GM23338 (cell line): Measurements from ENCODE around the gene PRPF18. TPM values are rescaled to one million over a fixed set of nuclear protein-coding genes. Genes with fewer than 3 reads are reported as not detected.

Source experiments
- ATAC-seq: fragments of 200-7000 bp; cut with Tn5 transposase; 3 replicates; pipeline ENCODE4 v1.9.1; 2020
- DNase-seq: peaks from one replicate; pipeline ENCODE4 v3.0.0-alpha.2; 2015; ENCODE audit warnings: low spot score
- H2AFZ ChIP-seq: fragments of 200-600 bp; sonication (generic); 2 replicates; pipeline ENCODE4 v1.8.0; 2016; ENCODE audit warnings: antibody characterized with exemption, mild to moderate bottlenecking, moderate library complexity
- H3F3A ChIP-seq: fragments of 200-600 bp; sonication (generic); replicated peaks from 2 replicates; pipeline ENCODE4 v1.8.0; 2017; ENCODE audit warnings: antibody characterized with exemption, mixed run types, low read depth
- H3K27ac ChIP-seq: fragments of 200-600 bp; sonication (generic); 2 replicates; pipeline ENCODE4 v1.6.1; 2016; ENCODE audit warnings: low read depth
- H3K27me3 ChIP-seq: fragments of 200-600 bp; sonication (generic); 2 replicates; pipeline ENCODE4 v1.8.0; 2016; ENCODE audit warnings: mild to moderate bottlenecking, mixed run types, moderate library complexity; ENCODE audit not compliant: insufficient read depth
- H3K36me3 ChIP-seq: fragments of 200-600 bp; sonication (generic); 2 replicates; pipeline ENCODE4 v1.8.0; 2016; ENCODE audit warnings: mild to moderate bottlenecking; ENCODE audit not compliant: insufficient read depth
- H3K4me1 ChIP-seq: fragments of 200-600 bp; sonication (generic); 2 replicates; pipeline ENCODE4 v1.8.0; 2016; ENCODE audit warnings: mild to moderate bottlenecking, moderate library complexity; ENCODE audit not compliant: insufficient read depth
- H3K4me2 ChIP-seq: fragments of 200-600 bp; sonication (generic); 2 replicates; pipeline ENCODE4 v1.7.1; 2017; ENCODE audit warnings: mixed run types
- H3K4me3 ChIP-seq: fragments of 200-600 bp; sonication (generic); 2 replicates; pipeline ENCODE4 v1.6.1; 2016; ENCODE audit warnings: mixed run types
- H3K79me2 ChIP-seq: fragments of 200-600 bp; sonication (generic); replicated peaks from 2 replicates; pipeline ENCODE4 v1.8.0; 2017; ENCODE audit warnings: mild to moderate bottlenecking; ENCODE audit not compliant: insufficient read depth
- H3K9me2 ChIP-seq: fragments of 200-600 bp; sonication (generic); 2 replicates; pipeline ENCODE4 v1.8.0; 2017; ENCODE audit not compliant: insufficient read depth
- H4K20me1 ChIP-seq: fragments of 200-600 bp; sonication (generic); replicated peaks from 2 replicates; pipeline ENCODE4 v1.8.0; 2017; ENCODE audit warnings: mild to moderate bottlenecking; ENCODE audit not compliant: insufficient read depth
- H3K27ac Mint-ChIP-seq: 2 replicates; pipeline ENCODE4 v1.8.0; 2020; ENCODE audit warnings: inconsistent platforms, mild to moderate bottlenecking, moderate library complexity, mixed read lengths
- H3K27me3 Mint-ChIP-seq: 3 replicates; pipeline ENCODE4 v1.8.0; 2022; ENCODE audit warnings: low read depth, mild to moderate bottlenecking, moderate library complexity, mixed read lengths, inconsistent platforms; ENCODE audit not compliant: insufficient read depth, poor library complexity
- H3K36me3 Mint-ChIP-seq: 3 replicates; pipeline ENCODE4 v1.8.0; 2021; ENCODE audit warnings: low read depth, mild to moderate bottlenecking, inconsistent platforms, moderate library complexity, mixed read lengths
- H3K4me1 Mint-ChIP-seq: 3 replicates; pipeline ENCODE4 v1.8.0; 2020; ENCODE audit warnings: mild to moderate bottlenecking, inconsistent platforms, mixed read lengths
- H3K4me3 Mint-ChIP-seq: 3 replicates; pipeline ENCODE4 v1.8.0; 2021; ENCODE audit warnings: moderate library complexity, mild to moderate bottlenecking, inconsistent platforms, mixed read lengths
- H3K9me3 Mint-ChIP-seq: 3 replicates; pipeline ENCODE4 v1.8.0; 2020; ENCODE audit warnings: moderate library complexity, mild to moderate bottlenecking, inconsistent platforms, mixed read lengths
- CREB1 ChIP-seq: fragments of 250-450 bp; sonication (Bioruptor Pico); IDR thresholded peaks from 2 replicates; pipeline ENCODE4 v1.5.0; 2020; ENCODE audit warnings: low read depth, mild to moderate bottlenecking, moderate library complexity
- EZH2 ChIP-seq: fragments of 200-600 bp; sonication (generic); IDR thresholded peaks from one replicate; pipeline ENCODE4 v1.8.0; 2017; ENCODE audit warnings: antibody characterized with exemption, mild to moderate bottlenecking, low read depth; ENCODE audit not compliant: unreplicated experiment
- EZH2phosphoT487 ChIP-seq: fragments of 200-600 bp; sonication (generic); IDR thresholded peaks from one replicate; pipeline ENCODE4 v1.8.1; 2018; ENCODE audit warnings: antibody characterized with exemption; ENCODE audit not compliant: unreplicated experiment
- REST ChIP-seq: IDR thresholded peaks from one replicate; pipeline ENCODE4 v1.6.1; 2018; ENCODE audit warnings: antibody characterized with exemption; ENCODE audit not compliant: unreplicated experiment
- STAT1 ChIP-seq: IDR thresholded peaks from one replicate; pipeline ENCODE4 v1.6.1; 2016; ENCODE audit warnings: antibody characterized with exemption; ENCODE audit not compliant: unreplicated experiment
- ZNF331 ChIP-seq: fragments of 250-450 bp; sonication (Bioruptor Pico); IDR thresholded peaks from 2 replicates; pipeline ENCODE4 v1.5.0; 2020; ENCODE audit warnings: low read depth, mild to moderate bottlenecking, moderate library complexity
- ZNF462 ChIP-seq: fragments of 250-450 bp; sonication (Bioruptor Pico); IDR thresholded peaks from 2 replicates; pipeline ENCODE4 v1.5.0; 2020; ENCODE audit warnings: mild to moderate bottlenecking, moderate library complexity
- polyA plus RNA-seq: library from polyadenylated mRNA; unstranded; fragments of >200 nt; fragmentation: Nextera tagmentation; extraction: Ambion mirVana; gene quantifications from 2 replicates; pipeline ENCODE4 v1.2.1, GENCODE V29; 2016
- total RNA-seq: library from RNA; depleted of rRNA; stranded (reverse); fragments of >200 nt; shearing (Covaris generic); gene quantifications from 2 replicates; pipeline ENCODE4 v1.2.3, GENCODE V29; 2014
- TF ChIP-seq, protein P1 (sequence below): IDR thresholded peaks from 2 replicates; pipeline ENCODE4 v1.6.1; 2016; ENCODE audit warnings: antibody characterized with exemption

Gene PRPF18
- total and polyA plus RNA-seq, 2 experiments from 2014 or later: 15.1 to 17.2 TPM

DNA sequence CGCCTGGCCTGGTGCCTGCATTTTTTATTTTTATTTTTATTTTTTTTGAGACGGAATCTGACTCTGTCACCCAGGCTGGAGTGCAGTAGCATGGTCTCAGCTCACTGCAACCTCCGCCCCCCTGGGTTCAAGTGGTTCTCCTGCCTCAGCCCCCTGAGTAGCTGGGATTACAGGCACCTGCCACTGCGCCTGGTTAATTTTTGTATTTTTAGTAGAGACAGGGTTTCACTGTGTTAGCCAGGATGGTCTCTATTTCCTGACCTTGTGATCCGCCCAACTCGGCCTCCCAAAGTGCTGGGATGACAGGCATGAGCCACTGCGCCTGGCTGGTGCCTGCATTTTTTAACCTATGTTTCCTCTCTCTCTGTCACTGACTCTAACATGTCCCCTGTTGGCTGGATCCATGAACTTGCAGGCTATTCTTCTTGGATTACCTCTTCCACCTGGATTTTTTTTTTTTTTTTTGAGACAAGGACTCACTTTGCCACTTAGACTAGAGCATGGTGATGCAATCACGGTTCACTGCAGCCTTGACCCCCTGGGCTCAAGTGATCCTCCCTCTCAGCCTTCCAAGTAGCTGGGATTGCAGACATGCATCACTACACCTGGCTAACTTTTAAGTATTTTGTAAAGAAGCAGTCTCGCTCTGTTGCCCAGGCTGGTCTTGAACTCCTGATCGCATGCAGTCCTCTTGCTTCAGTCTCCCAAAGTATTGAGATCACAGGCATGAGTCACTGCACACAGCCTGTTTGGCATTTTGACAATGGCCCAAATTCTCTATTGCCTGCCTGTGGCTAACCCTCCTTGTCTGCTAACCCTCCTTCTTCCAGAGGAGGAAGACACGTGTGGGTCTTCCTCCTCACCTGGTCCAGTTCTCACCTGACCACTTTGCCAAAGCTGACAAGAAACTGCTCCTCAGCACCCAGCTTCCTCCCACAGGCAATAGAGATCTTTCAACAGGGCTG is 23.0 kb upstream of the PRPF18 start:
- TF ChIP-seq REST: no peak
- TF ChIP-seq STAT1: no peak
- TF ChIP-seq CREB1: no peak
- no peak for TF ChIP-seq EZH2phosphoT487
- TF ChIP-seq EZH2: no peak
- Mint-ChIP-seq H3K36me3 (peaks cover 13% of the 10 kb centered on the region; the same call in 2 of the 3 replicates), H3K27me3 (peaks cover 4% of the 10 kb centered on the region), H3K4me1 (no peaks in the 10 kb centered on the region), H3K4me3 (no peak overlapping the region), H3K27ac (no peak overlapping the region), H3K9me3 (peaks cover 28% of the 10 kb centered on the region)
- no peaks in the 10 kb centered on the region for H4K20me1 ChIP-seq
- H3K27me3 ChIP-seq: no peaks in the 10 kb centered on the region
- H3K27ac ChIP-seq: no peak overlapping the region
- ATAC-seq: no peak
- no peaks in the 10 kb centered on the region for H3K36me3 ChIP-seq
- H2AFZ ChIP-seq: no peak overlapping the region
- no peaks in the 10 kb centered on the region for H3K4me1 ChIP-seq
- H3K4me2 ChIP-seq: no peak overlapping the region
- no peaks in the 10 kb centered on the region for H3K9me2 ChIP-seq
- H3K79me2 ChIP-seq: no peaks in the 10 kb centered on the region
- no peak overlapping the region for H3K4me3 ChIP-seq
- no peaks in the 10 kb centered on the region for H3F3A ChIP-seq
- DNase-seq: no peak

DNA sequence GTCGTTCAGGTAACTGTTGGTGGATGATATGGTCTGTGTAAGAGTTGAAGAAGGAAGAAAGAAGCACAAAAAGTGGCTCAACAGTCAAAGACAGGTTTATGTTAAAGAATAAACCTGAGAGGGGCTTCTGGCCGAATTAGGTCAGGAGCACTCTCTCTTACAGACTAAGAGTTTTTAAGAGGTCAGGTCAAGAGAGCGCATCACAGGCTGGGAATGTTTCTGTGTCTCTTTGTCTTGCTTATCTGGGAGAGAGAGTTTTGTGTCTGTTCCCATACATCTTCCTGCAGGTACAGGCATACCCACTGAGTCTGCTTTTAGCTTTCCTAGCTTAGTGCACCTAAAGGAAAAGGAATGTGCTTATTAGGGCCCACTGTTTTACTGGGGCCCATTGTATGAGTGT is 22.2 kb upstream of the PRPF18 start:
- Histone ChIP-seq H3K4me1 (no peaks in the 10 kb centered on the region), H3K4me2 (no peak overlapping the region), H3K4me3 (no peak overlapping the region), H3K27ac (no peak overlapping the region), H3K79me2 (no peaks in the 10 kb centered on the region), H4K20me1 (no peaks in the 10 kb centered on the region), H2AFZ (no peak overlapping the region), H3K9me2 (no peaks in the 10 kb centered on the region), H3K36me3 (no peaks in the 10 kb centered on the region), H3K27me3 (no peaks in the 10 kb centered on the region), H3F3A (no peaks in the 10 kb centered on the region)
- H3K4me1 Mint-ChIP-seq: no peaks in the 10 kb centered on the region
- no peak for ATAC-seq
- H3K36me3 Mint-ChIP-seq: peaks cover 13% of the 10 kb centered on the region; the same call in 2 of the 3 replicates
- H3K4me3 Mint-ChIP-seq: no peak overlapping the region
- no peak overlapping the region for H3K27ac Mint-ChIP-seq
- peaks cover 28% of the 10 kb centered on the region for H3K9me3 Mint-ChIP-seq
- DNase-seq: no peak
- peaks cover 6% of the 10 kb centered on the region for H3K27me3 Mint-ChIP-seq
- TF ChIP-seq ZNF462 (no peak), EZH2 (no peak), STAT1 (no peak), ZNF331 (no peak), EZH2phosphoT487 (no peak)
- TF ChIP-seq, protein P1, sequence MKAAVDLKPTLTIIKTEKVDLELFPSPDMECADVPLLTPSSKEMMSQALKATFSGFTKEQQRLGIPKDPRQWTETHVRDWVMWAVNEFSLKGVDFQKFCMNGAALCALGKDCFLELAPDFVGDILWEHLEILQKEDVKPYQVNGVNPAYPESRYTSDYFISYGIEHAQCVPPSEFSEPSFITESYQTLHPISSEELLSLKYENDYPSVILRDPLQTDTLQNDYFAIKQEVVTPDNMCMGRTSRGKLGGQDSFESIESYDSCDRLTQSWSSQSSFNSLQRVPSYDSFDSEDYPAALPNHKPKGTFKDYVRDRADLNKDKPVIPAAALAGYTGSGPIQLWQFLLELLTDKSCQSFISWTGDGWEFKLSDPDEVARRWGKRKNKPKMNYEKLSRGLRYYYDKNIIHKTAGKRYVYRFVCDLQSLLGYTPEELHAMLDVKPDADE: no peak
